ENCODE results near the gene NR3C1. TPM values are rescaled to one million over a fixed set of nuclear protein-coding genes. Genes with fewer than 3 reads are reported as not detected.
"Not testable (repeated sequence)": the region's sequence is repeated elsewhere in the genome, so short reads cannot be mapped to it uniquely, and the experiment has no call there.

NR3C1 gene
- total and polyA plus RNA-seq, 8 donors: 6.5 to 42.2 (median 27.1) TPM

DNA sequence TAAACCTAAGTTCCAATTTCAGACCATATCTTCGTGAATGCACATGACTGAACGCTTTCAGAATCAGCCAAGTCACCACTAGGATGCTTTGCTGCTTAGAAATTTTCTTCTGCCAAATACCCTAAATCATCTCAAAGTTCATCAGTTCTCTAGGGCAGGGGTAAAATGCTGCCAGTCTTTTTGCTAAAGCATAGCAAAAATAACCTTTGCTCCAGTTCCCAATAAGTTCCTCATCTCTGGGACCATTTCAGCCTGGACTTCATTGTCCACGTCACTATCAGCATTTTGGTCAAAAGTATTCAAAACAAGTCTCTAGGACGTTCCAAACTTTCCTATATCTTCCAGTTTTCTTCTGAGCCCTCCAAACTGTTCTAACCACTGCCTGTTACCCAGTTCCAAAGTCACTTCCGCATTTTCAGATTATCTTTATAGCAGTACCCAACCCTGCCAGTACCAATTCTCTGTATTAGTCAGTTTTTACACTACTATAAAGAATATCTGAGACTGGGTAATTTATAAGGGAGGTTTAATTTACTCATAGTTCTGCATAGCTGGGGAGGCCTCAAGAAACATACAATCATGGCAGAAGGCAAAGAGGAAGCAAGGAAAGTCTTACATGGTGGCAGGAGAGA, 74.8 kb downstream of the NR3C1 start:
- H3K9me3 ChIP-seq: no peaks in the 10 kb centered on the region
- TF ChIP-seq, protein P1, sequence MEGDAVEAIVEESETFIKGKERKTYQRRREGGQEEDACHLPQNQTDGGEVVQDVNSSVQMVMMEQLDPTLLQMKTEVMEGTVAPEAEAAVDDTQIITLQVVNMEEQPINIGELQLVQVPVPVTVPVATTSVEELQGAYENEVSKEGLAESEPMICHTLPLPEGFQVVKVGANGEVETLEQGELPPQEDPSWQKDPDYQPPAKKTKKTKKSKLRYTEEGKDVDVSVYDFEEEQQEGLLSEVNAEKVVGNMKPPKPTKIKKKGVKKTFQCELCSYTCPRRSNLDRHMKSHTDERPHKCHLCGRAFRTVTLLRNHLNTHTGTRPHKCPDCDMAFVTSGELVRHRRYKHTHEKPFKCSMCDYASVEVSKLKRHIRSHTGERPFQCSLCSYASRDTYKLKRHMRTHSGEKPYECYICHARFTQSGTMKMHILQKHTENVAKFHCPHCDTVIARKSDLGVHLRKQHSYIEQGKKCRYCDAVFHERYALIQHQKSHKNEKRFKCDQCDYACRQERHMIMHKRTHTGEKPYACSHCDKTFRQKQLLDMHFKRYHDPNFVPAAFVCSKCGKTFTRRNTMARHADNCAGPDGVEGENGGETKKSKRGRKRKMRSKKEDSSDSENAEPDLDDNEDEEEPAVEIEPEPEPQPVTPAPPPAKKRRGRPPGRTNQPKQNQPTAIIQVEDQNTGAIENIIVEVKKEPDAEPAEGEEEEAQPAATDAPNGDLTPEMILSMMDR (IDR thresholded peaks at IDR 0.05): no peak
- DNase-seq (no peak), FAIRE-seq (no peak), ATAC-seq (no peak)
- H3K36me3 ChIP-seq: peaks cover 0 to 3% (median 0%) of the 10 kb centered on the region in 3 donors
- no peak overlapping the region for H3K4me3 ChIP-seq
- intact Hi-C loops (cut with DNase I): no loop called here
- no peaks in the 10 kb centered on the region for H3K4me1 ChIP-seq
- 95 to 98% methylated on average over 5 of the region's 5 CpGs for WGBS, 2 donors
- H3K27ac ChIP-seq: no peak overlapping the region
- no peaks in the 10 kb centered on the region for H3K27me3 ChIP-seq

DNA sequence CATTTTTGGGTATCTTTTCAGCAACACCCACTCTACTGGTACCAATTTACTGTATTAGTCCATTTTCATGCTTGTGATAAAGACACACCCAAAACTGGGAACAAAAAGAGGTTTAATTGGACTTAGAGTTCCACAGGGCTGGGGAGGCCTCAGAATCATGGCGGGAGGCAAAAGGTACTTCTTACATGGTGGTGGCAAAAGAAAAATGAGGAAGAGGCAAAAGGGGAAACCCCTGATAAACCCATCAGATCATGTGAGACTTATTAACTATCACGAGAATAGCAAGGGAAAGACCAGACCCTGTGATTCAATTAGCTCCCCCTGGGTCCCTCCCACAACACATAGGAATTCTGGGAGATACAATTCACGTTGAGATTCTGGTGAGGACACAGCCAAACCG, 78.4 kb downstream of the NR3C1 start:
- 95% methylated on average over 4 of the region's 4 CpGs for WGBS, 2 donors
- FAIRE-seq; DNase-seq; H3K27me3 ChIP-seq; intact Hi-C loops (cut with DNase I); H3K9me3 ChIP-seq; H3K4me3 ChIP-seq; H3K4me1 ChIP-seq; H3K27ac ChIP-seq; H3K36me3 ChIP-seq; ATAC-seq: not testable (repeated sequence)

DNA sequence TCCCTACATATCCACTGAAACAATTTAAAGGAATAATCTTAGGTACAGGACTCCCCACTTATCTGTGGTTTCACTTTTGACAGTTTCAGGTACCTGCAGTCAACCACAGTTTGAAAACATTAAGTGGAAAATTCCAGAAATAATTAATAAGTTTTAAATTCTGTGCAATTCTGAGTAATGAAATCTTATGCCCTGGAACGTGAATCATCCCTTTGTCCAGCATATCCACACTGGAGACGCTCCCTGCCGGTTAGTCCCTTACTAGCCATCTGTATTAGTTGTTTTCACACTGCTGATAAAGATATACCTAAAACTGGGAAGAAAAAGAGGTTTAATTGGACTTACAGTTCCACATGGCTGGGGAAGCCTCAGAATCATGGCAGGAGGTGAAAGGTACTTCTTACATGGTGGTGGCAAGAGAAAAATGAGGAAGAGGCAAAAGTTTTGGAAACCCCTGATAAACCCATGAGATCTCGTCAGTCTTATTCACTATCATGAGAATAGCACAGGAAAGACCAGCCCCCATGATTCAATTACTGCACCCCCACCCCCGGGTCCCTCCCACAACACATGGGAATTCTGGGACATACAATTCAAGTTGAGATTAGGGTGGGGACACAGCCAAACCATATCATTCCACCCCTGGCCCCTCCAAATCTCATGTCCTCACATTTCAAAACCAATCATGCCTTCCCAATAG, 80.4 kb downstream of the NR3C1 start:
- H3K36me3 ChIP-seq; H3K4me3 ChIP-seq; FAIRE-seq; ATAC-seq; H3K27me3 ChIP-seq; DNase-seq; intact Hi-C loops (cut with DNase I); H3K9me3 ChIP-seq; H3K27ac ChIP-seq: not testable (repeated sequence)
- H3K4me1 ChIP-seq: peaks cover 3 to 16% (median 8%) of the 10 kb centered on the region in 3 donors
- WGBS, 2 donors: 93 to 98% methylated on average over 5 of the region's 5 CpGs

DNA sequence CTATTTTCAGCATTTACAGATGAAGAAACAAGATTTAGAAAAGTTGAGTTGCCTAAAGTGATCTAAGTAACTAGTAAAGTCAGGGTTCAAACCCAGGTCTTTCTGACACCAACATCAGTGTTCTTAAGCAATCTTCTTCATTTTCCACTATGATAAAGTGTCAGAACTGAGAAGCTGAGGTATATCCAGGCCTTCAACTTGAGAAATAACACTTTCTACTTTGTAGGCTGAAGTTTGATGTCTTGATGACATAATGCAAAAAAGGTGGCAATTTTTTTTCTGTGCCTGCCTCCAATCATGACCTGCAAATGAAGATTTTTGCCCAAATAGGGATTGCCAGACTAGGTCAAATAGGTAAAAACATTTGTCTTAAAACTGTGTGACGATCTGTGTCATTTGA, 81.3 kb downstream of the NR3C1 start:
- intact Hi-C loops (cut with DNase I): no loop called here
- H3K36me3 ChIP-seq: no peaks in the 10 kb centered on the region
- no peaks in the 10 kb centered on the region for H3K27me3 ChIP-seq
- no peak overlapping the region for H3K4me3 ChIP-seq
- DNase-seq (no peak), FAIRE-seq (no peak), ATAC-seq (no peak)
- peaks cover 8 to 24% (median 11%) of the 10 kb centered on the region in 3 donors for H3K4me1 ChIP-seq
- WGBS, 2 donors: 94 to 100% methylated on average over 1 of the region's 1 CpG
- H3K27ac ChIP-seq: no peak overlapping the region
- TF ChIP-seq, protein P1 (IDR thresholded peaks at IDR 0.05): no peak
- H3K9me3 ChIP-seq: no peaks in the 10 kb centered on the region

DNA sequence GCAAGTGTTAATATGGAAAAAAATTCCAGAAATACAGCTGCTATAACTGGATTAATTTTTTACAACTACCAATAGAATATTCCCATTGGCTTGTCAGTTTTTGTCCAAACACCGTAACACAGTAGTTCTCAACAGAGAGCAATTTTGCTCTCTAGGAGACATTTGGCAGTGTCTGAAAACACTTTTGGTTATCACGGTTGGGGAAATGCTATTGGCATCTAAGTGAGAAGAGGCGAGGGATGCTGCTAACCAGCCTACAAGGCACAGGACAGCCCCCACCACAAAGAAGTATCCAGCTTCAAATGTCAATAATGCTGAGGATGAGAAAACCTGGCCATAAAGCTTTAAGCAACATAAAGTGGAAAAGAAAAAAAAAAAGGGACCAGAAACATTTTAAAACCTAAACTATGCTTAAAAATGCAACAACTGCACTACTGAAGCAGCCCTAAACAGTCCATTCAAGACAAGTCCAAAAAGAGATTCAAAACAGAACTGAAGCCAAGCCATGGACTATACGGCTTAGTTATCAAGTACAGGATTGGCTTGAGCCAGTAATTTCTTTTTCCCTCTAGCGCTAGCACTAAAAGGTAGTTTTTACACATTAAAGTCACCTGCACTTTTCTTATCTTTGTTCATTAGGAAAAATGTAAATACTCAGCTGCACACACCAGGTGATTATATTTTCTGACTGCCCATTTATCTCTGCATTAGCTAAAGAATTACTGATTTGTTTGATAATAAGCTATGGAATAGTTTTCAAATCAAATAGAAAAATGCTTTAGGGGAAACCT, 83.9 kb downstream of the NR3C1 start:
- Histone ChIP-seq H3K36me3 (no peaks in the 10 kb centered on the region), H3K27ac (no peak overlapping the region), H3K4me3 (no peak overlapping the region), H3K27me3 (no peaks in the 10 kb centered on the region), H3K4me1 (peaks cover 15 to 31% (median 26%) of the 10 kb centered on the region in 3 donors), H3K9me3 (no peaks in the 10 kb centered on the region)
- TF ChIP-seq, protein P1 (IDR thresholded peaks at IDR 0.05): no peak
- peak; percentile 30 to 60 (median 45) for ATAC-seq
- no peak for DNase-seq
- intact Hi-C loops (cut with DNase I): no loop called here
- FAIRE-seq: no peak
- 43 to 47% methylated on average over 5 of the region's 5 CpGs for WGBS, 2 donors
